Thyroid gland (tissue), 4 donors: ENCODE results near the gene FAM200C. TPM values are rescaled to one million over a fixed set of nuclear protein-coding genes. Genes with fewer than 3 reads are reported as not detected.

Experiments
- DNase-seq, 2 donors: peaks; one replicate each; pipeline ENCODE4 v3.0.0-alpha.2; 2019
- H3K27ac ChIP-seq, 3 donors: fragments of 200-600 bp; sonication (generic); 1 replicate in 2 of 3; 2 replicates in 1 of 3; pipeline ENCODE4 v1.5.1; 2016 to 2019; ENCODE audit warnings: mild to moderate bottlenecking in 1 of 3, moderate library complexity in 1 of 3
- H3K27me3 ChIP-seq: fragments of 200-600 bp; sonication (generic); one replicate; pipeline ENCODE4 v1.5.1; 2019
- H3K36me3 ChIP-seq, 2 donors: fragments of 200-600 bp; sonication (generic); one replicate each; pipeline ENCODE4 v1.5.1; 2016 to 2019
- H3K4me1 ChIP-seq, 2 donors: fragments of 200-600 bp; sonication (generic); one replicate each; pipeline ENCODE4 v1.5.1; 2017 to 2019
- H3K4me3 ChIP-seq, 3 donors: fragments of 200-600 bp; sonication (generic); replicated peaks in 1 of 3; 1 replicate in 2 of 3; 2 replicates in 1 of 3; pipeline ENCODE4 v1.5.1; 2016; ENCODE audit warnings: mild to moderate bottlenecking in 1 of 3
- H3K9me3 ChIP-seq: fragments of 200-600 bp; sonication (generic); one replicate; pipeline ENCODE4 v1.5.1; 2017
- CTCF ChIP-seq, 6 experiments: fragments of 200-600 bp in 3 of 6; fragments of 450-650 bp in 3 of 6; sonication (generic) in 3 of 6; IDR thresholded peaks; one replicate each; pipeline ENCODE4 v1.5.1; 2016 to 2019; ENCODE audit warnings: antibody characterized with exemption in 6 of 6, mild to moderate bottlenecking in 2 of 6, inconsistent platforms in 1 of 6, moderate library complexity in 1 of 6
- POLR2A ChIP-seq, 2 donors: fragments of 450-650 bp; IDR thresholded peaks; one replicate each; pipeline ENCODE4 v1.6.1; 2017; ENCODE audit warnings: antibody characterized with exemption in 2 of 2, mild to moderate bottlenecking in 2 of 2, moderate library complexity in 1 of 2
- WGBS, 2 donors: methylation state at CpG; one replicate each; pipeline ENCODE4 v1.1.5; 2017; 5-methylcytosine and 5-hydroxymethylcytosine counted together
- intact Hi-C: fragments of 100-400 bp; cut with DNase I; formaldehyde crosslinking; loops from one replicate; pipeline ENCODE4 v1.15.1; 2023
- total RNA-seq, 4 donors: library from RNA; depleted of rRNA; stranded (reverse); fragments of >200 nt; gene quantifications; one replicate each; pipeline ENCODE4 v1.2.3, GENCODE V29; 2016

Gene FAM200C
- 1 to 10 TPM; 5.8 to 9.0 (median 7.2) TPM for total RNA-seq

GRCh38 chr5:160399402-160400353 is at the start of gene FAM200C:
Gene FAM200C, minus strand, starts transcription at chr5:160400054. Its CDS starts 4,564 bp downstream, at chr5:160395490.
- H3K36me3 ChIP-seq = peaks cover 17 to 24% of the 10 kb centered on the region in 2 donors
- intact Hi-C loops = no loop called here
- H3K9me3 ChIP-seq = no peaks in the 10 kb centered on the region
- H3K4me3 ChIP-seq = peak within 1 kb of the TSS; percentile 41 to 63 (median 50)
- DNase-seq = peak; percentile 87 to 90
- peak; percentile 57 to 85 for TF ChIP-seq POLR2A (IDR thresholded peaks at IDR 0.05)
- TF ChIP-seq CTCF (IDR thresholded peaks at IDR 0.05) = no peak
- peak within 1 kb of the TSS; percentile 57 to 77 (median 74) for H3K27ac ChIP-seq
- H3K4me1 ChIP-seq = peaks cover 12 to 26% of the 10 kb centered on the region in 2 donors
- no peaks in the 10 kb centered on the region for H3K27me3 ChIP-seq
- 1 to 3% methylated on average over 26 to 38 of the region's 41 CpGs for WGBS, 2 donors

GRCh38 chr5:160449458-160449857 is 49.6 kb upstream of the FAM200C start:
- intact Hi-C loops = no loop called here
- Histone ChIP-seq H3K27me3 (no peaks in the 10 kb centered on the region), H3K4me3 (no peak overlapping the region), H3K27ac (peak overlapping the region in 1 of 3 donors; percentile 12), H3K4me1 (peaks cover 23 to 27% of the 10 kb centered on the region in 2 donors), H3K9me3 (no peaks in the 10 kb centered on the region), H3K36me3 (no peaks in the 10 kb centered on the region)
- no peak for TF ChIP-seq POLR2A (IDR thresholded peaks at IDR 0.05)
- 77 to 89% methylated on average over 3 of the region's 3 CpGs for WGBS, 2 donors
- no peak for DNase-seq

GRCh38 chr5:160448886-160449285 is 49.0 kb upstream of the FAM200C start:
- H3K27me3 ChIP-seq = no peaks in the 10 kb centered on the region
- no peak overlapping the region for H3K27ac ChIP-seq
- TF ChIP-seq POLR2A (IDR thresholded peaks at IDR 0.05) (no peak), CTCF (IDR thresholded peaks at IDR 0.05) (no peak)
- intact Hi-C loops = no loop called here
- H3K4me3 ChIP-seq = no peak overlapping the region
- no peak for DNase-seq
- H3K4me1 ChIP-seq = peaks cover 25% of the 10 kb centered on the region in 2 donors
- no peaks in the 10 kb centered on the region for H3K36me3 ChIP-seq
- WGBS, 2 donors = 92 to 95% methylated on average over 1 of the region's 1 CpG
- no peaks in the 10 kb centered on the region for H3K9me3 ChIP-seq

- H3K36me3 ChIP-seq = no peaks in the 10 kb centered on the region
- H3K4me3 ChIP-seq = no peak overlapping the region
- H3K27me3 ChIP-seq = no peaks in the 10 kb centered on the region
- TF ChIP-seq POLR2A (IDR thresholded peaks at IDR 0.05) = no peak
- no peak for TF ChIP-seq CTCF (IDR thresholded peaks at IDR 0.05)
- no peak overlapping the region for H3K27ac ChIP-seq
- no peak for DNase-seq
- peaks cover 15 to 18% of the 10 kb centered on the region in 2 donors for H3K4me1 ChIP-seq
- intact Hi-C loops = no loop called here
- no peaks in the 10 kb centered on the region for H3K9me3 ChIP-seq
Observed at GRCh38 chr5:160445751-160446150, 45.9 kb upstream of the FAM200C start.

GRCh38 chr5:160445132-160445531 is 45.3 kb upstream of the FAM200C start:
- Histone ChIP-seq H3K4me3 (no peak overlapping the region), H3K9me3 (no peaks in the 10 kb centered on the region), H3K27ac (no peak overlapping the region), H3K4me1 (peaks cover 15 to 18% of the 10 kb centered on the region in 2 donors), H3K27me3 (no peaks in the 10 kb centered on the region), H3K36me3 (no peaks in the 10 kb centered on the region)
- DNase-seq = no peak
- TF ChIP-seq CTCF (IDR thresholded peaks at IDR 0.05) (no peak), POLR2A (IDR thresholded peaks at IDR 0.05) (no peak)
- intact Hi-C loops = no loop called here
- WGBS, 2 donors = 93 to 94% methylated on average over 1 of the region's 1 CpG
